Transverse colon (tissue), 3 donors: ENCODE results near the gene C10orf105.

Experiments used
- CTCF ChIP-seq, 5 experiments: fragments of 200-600 bp in 3 of 5; fragments of 450-650 bp in 2 of 5; sonication (generic) in 3 of 5; IDR thresholded peaks; 1 replicate in 2 of 5; 2 replicates in 3 of 5; pipeline ENCODE4 v1.5.1; 2016 to 2017; ENCODE audit warnings: antibody characterized with exemption in 5 of 5, inconsistent platforms in 3 of 5, mild to moderate bottlenecking in 2 of 5, moderate library complexity in 1 of 5
- EP300 ChIP-seq: sonication (generic); formaldehyde crosslinking; IDR thresholded peaks from one replicate; pipeline ENCODE4 v1.6.1; 2017; ENCODE audit warnings: antibody characterized with exemption, low read depth
- POLR2A ChIP-seq: fragments of 450-650 bp; IDR thresholded peaks from one replicate; pipeline ENCODE4 v1.6.1; 2016; ENCODE audit warnings: antibody characterized with exemption, mild to moderate bottlenecking, moderate library complexity

- TF ChIP-seq CTCF (IDR thresholded peaks at IDR 0.05) (no peak), EP300 (no peak), POLR2A (no peak)
Measured at GRCh38 chr10:71664585-71664984, 55.0 kb downstream of the C10orf105 start.
